Measurements from ENCODE around the gene ANKRD16.

DNA sequence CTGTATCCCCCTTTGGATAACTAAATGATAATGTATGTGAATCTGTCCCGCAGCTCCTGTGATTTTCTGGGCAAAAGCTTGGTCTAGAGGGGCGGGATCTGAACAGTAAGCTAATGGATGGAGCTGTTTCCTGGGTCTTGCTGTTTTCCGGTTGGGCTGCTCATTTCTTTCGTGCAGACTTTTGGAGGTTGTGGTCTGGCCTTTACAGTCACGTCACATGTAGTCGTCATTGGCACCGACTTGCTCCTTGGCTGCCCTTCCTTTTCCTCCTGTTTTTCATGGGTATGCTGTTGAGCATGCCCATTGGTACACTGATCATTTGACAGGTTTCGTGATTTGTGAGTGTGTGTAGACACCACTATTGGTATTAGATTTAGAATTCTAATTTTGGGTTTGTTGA, 2.3 kb upstream of the ANKRD16 start:
- TF ChIP-seq, protein P1, sequence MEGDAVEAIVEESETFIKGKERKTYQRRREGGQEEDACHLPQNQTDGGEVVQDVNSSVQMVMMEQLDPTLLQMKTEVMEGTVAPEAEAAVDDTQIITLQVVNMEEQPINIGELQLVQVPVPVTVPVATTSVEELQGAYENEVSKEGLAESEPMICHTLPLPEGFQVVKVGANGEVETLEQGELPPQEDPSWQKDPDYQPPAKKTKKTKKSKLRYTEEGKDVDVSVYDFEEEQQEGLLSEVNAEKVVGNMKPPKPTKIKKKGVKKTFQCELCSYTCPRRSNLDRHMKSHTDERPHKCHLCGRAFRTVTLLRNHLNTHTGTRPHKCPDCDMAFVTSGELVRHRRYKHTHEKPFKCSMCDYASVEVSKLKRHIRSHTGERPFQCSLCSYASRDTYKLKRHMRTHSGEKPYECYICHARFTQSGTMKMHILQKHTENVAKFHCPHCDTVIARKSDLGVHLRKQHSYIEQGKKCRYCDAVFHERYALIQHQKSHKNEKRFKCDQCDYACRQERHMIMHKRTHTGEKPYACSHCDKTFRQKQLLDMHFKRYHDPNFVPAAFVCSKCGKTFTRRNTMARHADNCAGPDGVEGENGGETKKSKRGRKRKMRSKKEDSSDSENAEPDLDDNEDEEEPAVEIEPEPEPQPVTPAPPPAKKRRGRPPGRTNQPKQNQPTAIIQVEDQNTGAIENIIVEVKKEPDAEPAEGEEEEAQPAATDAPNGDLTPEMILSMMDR (IDR thresholded peaks at IDR 0.05) = no peak
- TF ChIP-seq ZFX (IDR thresholded peaks at IDR 0.05; ENCODE audit: borderline replicate concordance) = no peak
